GM18861 (cell line): ENCODE data around the gene TNRC6C.
"Not testable (repeated sequence)": the region's sequence is repeated elsewhere in the genome, so short reads cannot be mapped to it uniquely, and the experiment has no call there.

Source experiments
- ATAC-seq: cut with Tn5 transposase; IDR thresholded peaks from one replicate; pipeline ENCODE4 v1.9.1; 2021; ENCODE audit not compliant: unreplicated experiment

Gene TNRC6C

GRCh38 chr17:77959926-77960521, 1.5 kb downstream of the TNRC6C start:
- ATAC-seq = no peak

- ATAC-seq = no peak
These were observed 3.2 kb downstream of the TNRC6C start for GRCh38 chr17:77961741-77962140.

- no peak for ATAC-seq
These were observed 3.8 kb downstream of the TNRC6C start for GRCh38 chr17:77962348-77962747.

GRCh38 chr17:77963441-77963840, 4.9 kb downstream of the TNRC6C start:
- ATAC-seq = no peak

DNA sequence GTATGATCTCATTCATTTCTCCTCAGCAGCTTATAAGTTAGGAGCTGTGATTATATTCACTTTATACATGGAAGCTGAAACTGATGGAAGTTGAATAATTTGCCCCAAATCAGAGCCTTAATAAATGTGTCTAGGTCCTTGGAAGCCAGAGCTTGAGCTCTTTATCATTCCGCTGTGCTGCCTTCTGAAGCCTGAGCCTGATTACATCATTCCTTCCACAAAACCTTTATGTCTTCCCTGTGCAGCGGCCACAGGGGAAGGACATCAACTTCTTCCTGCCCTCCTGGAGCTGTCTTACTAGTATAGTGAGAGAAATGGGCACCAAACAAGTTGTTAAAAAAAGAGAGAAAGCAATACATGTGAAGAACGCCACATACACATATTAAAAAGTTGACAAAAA, 6.8 kb downstream of the TNRC6C start:
- ATAC-seq = no peak

- no peak for ATAC-seq
These were observed 8.0 kb downstream of the TNRC6C start for GRCh38 chr17:77966476-77966875.

DNA sequence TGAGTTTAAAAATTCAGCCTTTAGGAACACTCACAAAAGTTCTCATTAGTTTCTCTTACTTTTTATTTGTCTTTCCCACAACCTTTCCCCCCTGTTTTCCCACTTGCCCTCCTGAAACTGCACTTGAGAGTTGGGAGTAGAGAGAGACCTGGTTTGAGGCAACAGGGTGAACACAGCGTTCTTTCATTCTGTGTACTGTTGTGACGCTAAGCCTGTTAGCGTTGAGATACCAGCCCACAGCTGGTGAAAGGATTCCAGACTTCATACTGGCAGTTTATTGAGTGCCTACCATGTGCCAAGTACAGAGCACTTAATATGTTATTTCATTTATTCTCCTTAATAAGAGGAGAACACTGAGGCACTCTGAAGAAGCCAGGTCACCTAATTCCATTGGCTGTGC, 10.3 kb downstream of the TNRC6C start:
- no peak for ATAC-seq

DNA sequence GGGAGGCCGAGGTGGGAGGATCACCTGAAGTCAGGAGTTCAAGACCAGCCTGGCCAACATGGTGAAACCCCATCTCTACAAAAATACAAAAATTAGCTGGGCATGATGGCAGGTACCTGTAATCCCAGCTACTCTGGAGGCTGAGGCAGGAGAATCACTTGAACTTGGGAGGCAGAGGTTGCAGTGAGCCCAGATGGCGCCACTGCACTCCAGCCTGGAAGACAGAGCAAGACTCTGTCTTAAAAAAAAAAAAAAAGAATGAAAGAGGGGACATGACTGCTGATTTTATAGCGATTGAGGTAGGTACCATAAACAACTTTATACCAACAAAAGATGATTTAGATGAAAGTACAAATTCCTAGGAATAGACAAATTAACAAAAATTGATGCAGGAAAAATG, 13.8 kb downstream of the TNRC6C start:
- ATAC-seq = not testable (repeated sequence)

DNA sequence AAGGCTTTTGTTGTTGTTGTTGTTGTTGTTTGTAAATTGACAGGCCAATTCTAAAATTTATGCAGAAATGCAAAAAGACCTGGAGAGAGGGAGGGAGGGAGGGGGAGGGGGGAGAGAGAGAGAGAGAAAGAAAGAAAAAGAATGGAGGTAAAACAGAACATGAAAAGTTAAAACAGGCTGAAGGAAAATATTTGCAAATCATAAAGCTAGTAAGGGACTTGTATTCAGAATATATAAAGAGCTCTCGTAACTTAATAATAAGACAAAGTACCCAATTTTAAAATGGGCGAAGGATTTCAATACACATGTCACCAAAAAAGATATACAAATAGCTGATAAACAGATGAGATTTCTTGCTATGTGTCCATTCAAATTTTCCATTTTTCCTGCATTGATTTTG, 15.4 kb downstream of the TNRC6C start:
- ATAC-seq = no peak

DNA sequence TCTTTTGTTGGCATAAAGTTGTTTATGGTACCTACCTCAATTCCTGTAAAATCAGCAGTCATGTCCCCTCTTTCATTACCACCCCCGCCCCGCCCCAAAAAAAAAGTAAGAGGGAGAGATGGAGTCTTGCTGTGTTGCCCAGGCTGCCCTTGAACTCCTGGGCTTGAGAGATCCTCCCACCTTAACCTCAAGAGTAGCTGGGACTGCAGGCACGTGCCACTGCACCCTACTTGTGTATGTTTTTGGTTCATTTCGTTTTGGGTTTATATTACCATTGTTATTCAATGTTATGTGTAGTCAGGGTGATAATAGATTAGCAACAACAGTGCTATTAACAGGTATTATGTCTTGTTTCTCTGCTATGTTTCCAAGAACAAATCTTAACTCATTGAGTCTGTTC, 15.9 kb downstream of the TNRC6C start:
- ATAC-seq = no peak

DNA sequence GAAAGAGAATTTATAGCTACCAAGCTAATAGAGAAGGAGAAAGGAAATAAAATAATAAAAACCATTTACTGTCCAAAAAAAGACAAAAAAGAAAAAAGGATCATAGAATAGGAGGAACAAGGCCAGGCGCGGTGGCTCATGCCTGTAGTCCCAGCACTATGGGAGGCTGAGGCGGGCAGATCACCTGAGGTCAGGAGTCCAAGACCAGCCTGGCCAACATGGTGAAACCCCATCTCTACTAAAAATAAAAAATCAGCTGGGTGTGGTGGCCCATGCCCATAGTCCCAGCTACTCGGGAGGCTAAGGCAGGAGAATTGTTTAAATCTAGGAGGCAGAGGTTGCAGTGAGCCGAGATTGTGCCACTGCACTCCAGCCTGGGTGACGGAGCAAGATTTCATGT, 23.9 kb downstream of the TNRC6C start:
- ATAC-seq = not testable (repeated sequence)

DNA sequence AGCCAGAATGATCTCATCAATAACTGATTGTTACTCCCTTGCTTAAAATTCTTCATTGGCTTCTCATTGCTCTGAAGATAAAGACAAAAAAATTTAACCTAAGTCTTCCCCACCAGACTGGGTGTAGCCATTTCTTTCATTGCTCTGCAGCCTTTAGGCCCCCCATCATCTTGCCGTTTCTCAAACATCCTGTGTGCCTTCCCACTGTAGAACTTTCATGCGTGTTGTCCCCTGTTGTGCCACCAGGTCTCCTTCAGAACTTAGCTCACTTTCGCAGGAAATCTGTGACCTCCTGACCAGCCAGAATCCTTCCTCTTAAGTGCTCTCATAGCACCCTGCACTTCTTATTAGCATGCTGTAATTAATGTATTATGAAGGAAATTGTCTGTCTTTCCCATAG, 31.8 kb downstream of the TNRC6C start:
- no peak for ATAC-seq

DNA sequence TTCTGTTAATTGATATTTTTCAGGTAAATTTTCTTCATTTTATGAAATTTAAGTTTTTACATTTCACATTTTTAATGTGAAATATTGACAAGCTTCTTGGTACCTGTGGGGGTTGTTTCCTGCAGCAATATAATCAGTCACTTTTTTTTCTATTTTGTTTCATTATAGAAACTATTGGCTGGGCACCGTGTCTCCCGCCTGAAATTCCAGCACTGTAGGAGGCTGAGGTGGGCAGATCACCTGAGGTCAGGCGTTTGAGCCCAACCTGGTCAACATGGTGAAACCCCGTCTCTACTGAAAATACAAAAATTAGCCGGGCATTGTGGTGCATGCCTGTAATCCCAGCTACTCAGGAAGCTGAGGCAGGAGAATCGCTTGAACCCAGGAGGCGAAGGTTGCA, 35.2 kb downstream of the TNRC6C start:
- not testable (repeated sequence) for ATAC-seq

DNA sequence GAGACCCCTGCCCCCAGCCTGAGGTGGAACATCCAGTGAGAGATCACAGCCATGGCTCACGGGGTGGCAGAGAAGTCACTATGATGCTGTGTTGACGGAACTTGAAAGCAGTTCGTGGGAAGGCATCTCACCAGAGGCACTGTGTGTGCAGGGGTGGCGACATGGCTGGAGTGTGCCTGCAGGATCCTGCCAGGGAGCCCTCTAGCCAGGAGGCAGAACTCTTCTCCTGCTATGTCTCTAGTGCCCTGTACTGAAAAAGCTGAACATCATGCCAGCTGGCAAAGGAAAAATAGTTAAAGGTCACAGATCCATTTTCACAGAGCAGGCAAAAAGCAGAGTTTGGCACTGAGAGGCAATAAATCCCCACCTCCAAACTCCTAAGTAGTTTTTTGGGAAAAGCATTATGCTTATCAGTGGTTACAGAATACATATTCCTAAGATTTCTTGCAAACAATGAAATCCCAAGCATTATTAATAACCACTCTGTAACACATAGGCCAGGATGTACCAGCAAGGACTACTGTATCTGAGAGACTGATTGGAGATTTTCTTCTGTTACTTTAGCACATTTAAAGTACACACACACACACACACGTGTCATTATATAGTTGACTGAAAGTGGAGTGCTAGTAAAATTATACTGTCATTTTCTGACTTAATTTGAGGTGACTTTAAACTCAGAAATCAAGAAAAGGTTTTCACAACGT, 36.8 kb downstream of the TNRC6C start:
- no peak for ATAC-seq

GRCh38 chr17:77996256-77996655, 37.8 kb downstream of the TNRC6C start:
- no peak for ATAC-seq

DNA sequence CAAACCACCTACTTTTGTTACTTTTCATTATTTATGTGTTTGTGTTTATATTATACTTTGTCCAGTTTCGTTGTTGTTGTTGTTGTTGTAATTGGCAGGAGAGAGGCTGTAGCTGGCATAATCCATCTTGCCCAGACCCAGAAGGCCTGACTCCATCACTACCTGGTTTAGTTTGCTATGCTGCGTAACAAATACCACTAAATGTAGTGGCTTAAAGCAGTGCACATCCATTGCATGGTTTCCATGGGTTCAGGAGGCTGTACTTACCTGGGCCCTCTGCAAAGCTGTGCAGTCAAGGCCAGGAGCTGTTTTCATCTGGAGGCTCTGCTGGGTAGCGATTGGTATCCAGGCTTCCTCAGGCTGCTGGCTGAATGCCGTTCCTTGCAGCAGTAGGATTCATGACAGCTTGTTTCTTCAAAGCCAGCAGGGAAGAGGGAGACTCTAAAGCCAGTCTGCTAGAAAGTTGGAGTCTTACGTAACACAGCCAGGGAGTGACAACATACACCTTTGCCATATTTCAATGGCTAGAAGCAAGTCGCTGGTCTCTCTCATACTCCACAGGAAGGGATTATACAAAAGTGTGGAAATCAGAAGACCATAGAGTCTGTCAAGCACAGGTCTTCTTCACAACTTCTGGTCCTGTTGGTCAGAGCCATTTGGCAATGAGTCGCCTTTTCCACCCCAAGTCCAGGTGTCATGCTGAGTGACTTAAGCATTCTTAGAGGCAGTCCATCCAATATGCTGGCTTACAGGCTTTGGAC, 41.1 kb downstream of the TNRC6C start:
- ATAC-seq = no peak

- no peak for ATAC-seq
These were observed 41.8 kb downstream of the TNRC6C start for GRCh38 chr17:78000341-78000740.

- ATAC-seq = no peak
These were observed 42.7 kb downstream of the TNRC6C start for GRCh38 chr17:78001182-78001581.

GRCh38 chr17:78001612-78002011, 43.1 kb downstream of the TNRC6C start:
- no peak for ATAC-seq

GRCh38 chr17:78002166-78002565, 43.7 kb downstream of the TNRC6C start:
- no peak for ATAC-seq

DNA sequence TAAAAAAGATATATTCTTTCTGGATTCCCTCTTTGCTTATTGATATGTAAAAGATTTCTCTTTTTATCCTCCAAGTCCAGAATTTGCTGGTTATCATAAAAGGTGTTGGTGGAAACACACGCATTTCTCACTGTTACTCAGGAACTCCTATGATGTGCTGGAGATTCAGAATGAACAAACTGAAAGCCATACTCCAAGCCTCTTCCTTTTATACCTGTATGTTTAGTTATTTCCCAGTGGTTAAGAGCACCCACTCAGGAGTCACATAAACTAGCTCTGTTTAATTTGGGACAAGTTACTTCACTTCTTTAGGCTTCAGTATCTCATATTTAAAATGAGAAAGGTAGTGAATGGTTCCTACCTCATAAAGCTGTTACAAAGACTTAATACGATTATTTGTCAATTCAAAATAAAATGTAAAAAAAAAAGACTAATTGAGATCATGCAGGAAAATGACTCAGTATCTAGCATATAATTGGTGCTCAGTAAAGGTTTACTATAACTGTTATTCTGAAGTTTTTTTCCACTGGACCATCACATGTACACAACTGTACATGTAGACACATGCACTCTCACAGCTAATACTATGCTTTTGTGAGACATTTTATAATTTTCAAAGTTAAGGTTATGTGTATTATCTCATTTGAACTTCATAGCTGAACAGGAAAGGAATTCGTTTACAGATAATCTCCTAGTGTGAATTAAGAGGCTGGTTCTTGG, 47.1 kb downstream of the TNRC6C start:
- no peak for ATAC-seq

- no peak for ATAC-seq
These were observed 47.8 kb downstream of the TNRC6C start for GRCh38 chr17:78006338-78006737.
